Neural progenitor cell (in vitro differentiated cells): ENCODE measurements around the gene SLC15A3.

Source experiments
- EZH2phosphoT487 ChIP-seq: fragments of 200-600 bp; sonication (generic); IDR thresholded peaks from 2 replicates; pipeline ENCODE4 v1.6.1; 2017; ENCODE audit warnings: antibody characterized with exemption
- TF ChIP-seq, protein P1 (sequence below): fragments of 200-600 bp; sonication (generic); IDR thresholded peaks from 2 replicates; pipeline ENCODE4 v1.5.1; 2017; ENCODE audit warnings: antibody characterized with exemption, mild to moderate bottlenecking

DNA sequence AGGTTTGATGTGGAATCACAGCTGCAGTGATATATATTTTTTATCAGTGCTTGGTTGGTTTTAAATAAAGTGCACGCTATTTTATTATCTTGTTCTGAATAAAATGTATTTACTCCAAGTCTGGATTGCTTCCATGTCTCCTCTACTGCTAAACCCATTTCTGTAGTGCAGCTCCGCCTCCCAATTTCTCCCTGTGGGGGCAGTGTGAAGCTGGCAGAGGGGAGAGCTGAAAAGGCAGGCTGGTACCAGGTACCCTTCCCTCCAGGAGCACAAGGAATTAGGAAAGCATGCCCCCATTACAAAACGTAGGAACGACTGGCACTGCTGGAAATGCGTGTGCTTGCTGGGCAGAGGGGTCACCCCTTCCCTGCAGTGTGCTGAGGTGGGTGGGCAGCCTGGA is 28.6 kb downstream of the SLC15A3 start:
- no peak for TF ChIP-seq EZH2phosphoT487
- TF ChIP-seq, protein P1, sequence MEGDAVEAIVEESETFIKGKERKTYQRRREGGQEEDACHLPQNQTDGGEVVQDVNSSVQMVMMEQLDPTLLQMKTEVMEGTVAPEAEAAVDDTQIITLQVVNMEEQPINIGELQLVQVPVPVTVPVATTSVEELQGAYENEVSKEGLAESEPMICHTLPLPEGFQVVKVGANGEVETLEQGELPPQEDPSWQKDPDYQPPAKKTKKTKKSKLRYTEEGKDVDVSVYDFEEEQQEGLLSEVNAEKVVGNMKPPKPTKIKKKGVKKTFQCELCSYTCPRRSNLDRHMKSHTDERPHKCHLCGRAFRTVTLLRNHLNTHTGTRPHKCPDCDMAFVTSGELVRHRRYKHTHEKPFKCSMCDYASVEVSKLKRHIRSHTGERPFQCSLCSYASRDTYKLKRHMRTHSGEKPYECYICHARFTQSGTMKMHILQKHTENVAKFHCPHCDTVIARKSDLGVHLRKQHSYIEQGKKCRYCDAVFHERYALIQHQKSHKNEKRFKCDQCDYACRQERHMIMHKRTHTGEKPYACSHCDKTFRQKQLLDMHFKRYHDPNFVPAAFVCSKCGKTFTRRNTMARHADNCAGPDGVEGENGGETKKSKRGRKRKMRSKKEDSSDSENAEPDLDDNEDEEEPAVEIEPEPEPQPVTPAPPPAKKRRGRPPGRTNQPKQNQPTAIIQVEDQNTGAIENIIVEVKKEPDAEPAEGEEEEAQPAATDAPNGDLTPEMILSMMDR = no peak
